Measurements from ENCODE around the gene FNBP1. TPM values are rescaled to one million over a fixed set of nuclear protein-coding genes. Genes with fewer than 3 reads are reported as not detected.

FNBP1 gene
- total and polyA plus RNA-seq, 2 donors (not counting 1 experiment from before 2014, with no cell fraction given): 42.9 to 318 TPM

DNA sequence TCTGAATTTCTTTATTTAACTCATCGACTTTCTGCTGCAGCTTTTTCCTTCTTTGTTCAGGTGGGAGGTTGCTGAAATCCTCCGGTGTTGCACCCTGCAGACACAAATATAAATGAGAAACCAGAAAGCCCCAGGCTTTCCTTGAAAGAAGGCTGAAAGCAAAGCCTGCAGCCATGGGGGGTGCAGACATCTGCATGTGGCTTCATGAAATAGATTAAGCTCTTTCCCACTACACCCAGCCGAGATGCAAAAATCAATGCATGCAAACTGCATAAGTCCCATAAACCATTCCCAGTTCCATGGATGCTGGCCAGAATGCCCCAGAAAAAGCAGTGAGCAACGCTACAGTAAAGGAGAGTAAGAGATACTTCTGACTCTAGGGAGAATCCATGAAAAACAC lies 134.1 kb downstream of the FNBP1 start:
- H3K4me2 ChIP-seq (replicated peaks; ENCODE audit: low read depth, low read length, poor library complexity, severe bottlenecking): no peak overlapping the region
- TF ChIP-seq, protein P1, sequence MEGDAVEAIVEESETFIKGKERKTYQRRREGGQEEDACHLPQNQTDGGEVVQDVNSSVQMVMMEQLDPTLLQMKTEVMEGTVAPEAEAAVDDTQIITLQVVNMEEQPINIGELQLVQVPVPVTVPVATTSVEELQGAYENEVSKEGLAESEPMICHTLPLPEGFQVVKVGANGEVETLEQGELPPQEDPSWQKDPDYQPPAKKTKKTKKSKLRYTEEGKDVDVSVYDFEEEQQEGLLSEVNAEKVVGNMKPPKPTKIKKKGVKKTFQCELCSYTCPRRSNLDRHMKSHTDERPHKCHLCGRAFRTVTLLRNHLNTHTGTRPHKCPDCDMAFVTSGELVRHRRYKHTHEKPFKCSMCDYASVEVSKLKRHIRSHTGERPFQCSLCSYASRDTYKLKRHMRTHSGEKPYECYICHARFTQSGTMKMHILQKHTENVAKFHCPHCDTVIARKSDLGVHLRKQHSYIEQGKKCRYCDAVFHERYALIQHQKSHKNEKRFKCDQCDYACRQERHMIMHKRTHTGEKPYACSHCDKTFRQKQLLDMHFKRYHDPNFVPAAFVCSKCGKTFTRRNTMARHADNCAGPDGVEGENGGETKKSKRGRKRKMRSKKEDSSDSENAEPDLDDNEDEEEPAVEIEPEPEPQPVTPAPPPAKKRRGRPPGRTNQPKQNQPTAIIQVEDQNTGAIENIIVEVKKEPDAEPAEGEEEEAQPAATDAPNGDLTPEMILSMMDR (IDR thresholded peaks at IDR 0.05): no peak
- no peak for TF ChIP-seq EZH2 (IDR thresholded peaks at IDR 0.05; ENCODE audit: borderline replicate concordance, insufficient read depth, low read depth, low read length, poor library complexity, severe bottlenecking)
- no peaks in the 10 kb centered on the region for H3K27me3 Mint-ChIP-seq
- no peaks in the 10 kb centered on the region for H3K4me1 ChIP-seq (ENCODE audit: control insufficient read depth in 2 of 2, insufficient read depth in 2 of 2, low read length in 2 of 2)
- intact Hi-C loops (cut with micrococcal nuclease): no loop called here
- H2AFZ ChIP-seq (ENCODE audit: insufficient read depth, low read depth, low read length, poor library complexity, severe bottlenecking): no peak overlapping the region
- H3K9me3 ChIP-seq (ENCODE audit: control extremely low read depth in 1 of 3, control insufficient read depth in 2 of 3, insufficient read depth in 1 of 3, low read length in 2 of 3): no peaks in the 10 kb centered on the region
- H3K27ac Mint-ChIP-seq: no peak overlapping the region
- ChIA-PET CTCF (no interaction called here), POLR2A (no interaction called here)
- H3K9ac ChIP-seq (ENCODE audit: low read length): no peak overlapping the region
- H4K20me1 ChIP-seq (ENCODE audit: control insufficient read depth, insufficient read depth, low read length, poor library complexity, severe bottlenecking): no peaks in the 10 kb centered on the region
- H3K36me3 ChIP-seq (replicated peaks in 1 of 2; ENCODE audit: control extremely low read depth in 1 of 2, control insufficient read depth in 1 of 2, extremely low read depth in 1 of 2, insufficient read depth in 2 of 2, low read length in 1 of 2): peaks cover 0 to 56% of the 10 kb centered on the region in 2 experiments
- no peak overlapping the region for H3K27ac ChIP-seq (ENCODE audit: low read length in 2 of 2)
- WGBS (ENCODE audit: insufficient coverage): no CpG with 5 or more reads among the region's 4 CpGs
- no peak overlapping the region for H3K4me3 Mint-ChIP-seq
- ATAC-seq (ENCODE audit: low read depth): no peak
- no peaks in the 10 kb centered on the region for H3K27me3 ChIP-seq (replicated peaks in 1 of 4; ENCODE audit: control extremely low read depth in 1 of 4, control insufficient read depth in 3 of 4, insufficient read depth in 4 of 4, low read length in 3 of 4)
- H3K4me3 ChIP-seq (ENCODE audit: control extremely low read depth in 1 of 5, extremely low read depth in 1 of 5, insufficient read depth in 1 of 5, low read depth in 2 of 5, low read length in 4 of 5): no peak overlapping the region
- peaks cover 21% of the 10 kb centered on the region for H3K79me2 ChIP-seq (ENCODE audit: control insufficient read depth, insufficient read depth, low read length)
- no peaks in the 10 kb centered on the region for H3K9me3 Mint-ChIP-seq (ENCODE audit: insufficient read depth)
- peaks cover 4% of the 10 kb centered on the region for H3K4me1 Mint-ChIP-seq
- no peak for DNase-seq

DNA sequence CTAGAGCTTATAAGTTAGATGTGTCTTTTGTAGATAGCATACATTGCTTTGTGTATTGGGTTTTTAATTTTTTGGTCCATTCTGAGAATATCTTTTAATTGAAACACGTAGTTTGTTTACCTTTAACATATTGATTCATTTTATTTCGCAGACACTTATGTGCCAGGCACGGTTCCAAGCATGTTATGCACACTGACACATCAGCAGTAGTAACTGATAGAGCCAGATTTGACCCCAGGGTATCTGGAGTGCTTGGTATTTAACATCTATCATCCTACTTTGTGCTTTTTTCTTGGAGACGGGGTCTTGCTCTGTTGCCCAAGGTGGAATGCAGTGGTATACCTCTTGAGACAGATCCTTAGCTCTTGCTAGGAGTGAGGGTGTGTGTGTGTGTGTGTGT lies 135.8 kb downstream of the FNBP1 start:
- no peaks in the 10 kb centered on the region for H4K20me1 ChIP-seq (ENCODE audit: control insufficient read depth, insufficient read depth, low read length, poor library complexity, severe bottlenecking)
- H3K27me3 Mint-ChIP-seq: no peaks in the 10 kb centered on the region
- peak overlapping the region; percentile 10 for H3K27ac Mint-ChIP-seq
- no peak overlapping the region for H3K9ac ChIP-seq (ENCODE audit: low read length)
- H3K4me1 ChIP-seq (ENCODE audit: control insufficient read depth in 2 of 2, insufficient read depth in 2 of 2, low read length in 2 of 2): peaks cover 0 to 2% of the 10 kb centered on the region in 2 donors
- peaks cover 0 to 68% of the 10 kb centered on the region in 2 experiments for H3K36me3 ChIP-seq (replicated peaks in 1 of 2; ENCODE audit: control extremely low read depth in 1 of 2, control insufficient read depth in 1 of 2, extremely low read depth in 1 of 2, insufficient read depth in 2 of 2, low read length in 1 of 2)
- TF ChIP-seq, protein P1 (IDR thresholded peaks at IDR 0.05): no peak
- TF ChIP-seq EZH2 (IDR thresholded peaks at IDR 0.05; ENCODE audit: borderline replicate concordance, insufficient read depth, low read depth, low read length, poor library complexity, severe bottlenecking): no peak
- WGBS (ENCODE audit: insufficient coverage): no CpG with 5 or more reads among the region's 4 CpGs
- ATAC-seq (ENCODE audit: low read depth) (no peak), DNase-seq (no peak)
- no peaks in the 10 kb centered on the region for H3K9me3 Mint-ChIP-seq (ENCODE audit: insufficient read depth)
- H3K4me1 Mint-ChIP-seq: peaks cover 8% of the 10 kb centered on the region
- H3K4me3 ChIP-seq (ENCODE audit: control extremely low read depth in 1 of 5, extremely low read depth in 1 of 5, insufficient read depth in 1 of 5, low read depth in 2 of 5, low read length in 4 of 5): no peak overlapping the region
- no peaks in the 10 kb centered on the region for H3K27me3 ChIP-seq (replicated peaks in 1 of 4; ENCODE audit: control extremely low read depth in 1 of 4, control insufficient read depth in 3 of 4, insufficient read depth in 4 of 4, low read length in 3 of 4)
- H2AFZ ChIP-seq (ENCODE audit: insufficient read depth, low read depth, low read length, poor library complexity, severe bottlenecking): no peak overlapping the region
- no peak overlapping the region for H3K27ac ChIP-seq (ENCODE audit: low read length in 2 of 2)
- no peak overlapping the region for H3K4me3 Mint-ChIP-seq
- no peaks in the 10 kb centered on the region for H3K9me3 ChIP-seq (ENCODE audit: control extremely low read depth in 1 of 3, control insufficient read depth in 2 of 3, insufficient read depth in 1 of 3, low read length in 2 of 3)
- H3K79me2 ChIP-seq (ENCODE audit: control insufficient read depth, insufficient read depth, low read length): peaks cover 19% of the 10 kb centered on the region
- ChIA-PET POLR2A (interaction anchor here (0.7 kb wide), 1 partner anchor 20 kb away, joined by 4 read pairs; no protein-coding TSS in a partner anchor), CTCF (interaction anchor here (1.3 to 4.3 kb wide), 2 partner anchors 9 to 21 kb away, joined by 3 to 18 read pairs; no protein-coding TSS in a partner anchor)
- no peak overlapping the region for H3K4me2 ChIP-seq (replicated peaks; ENCODE audit: low read depth, low read length, poor library complexity, severe bottlenecking)
- intact Hi-C loops (cut with micrococcal nuclease): no loop called here

All from B cell (primary cell).